Stimulated activated CD4-positive, alpha-beta T cell treated with anti-CD3 and anti-CD28 coated beads, Interleukin-12 subunit alpha, Interleukin-12 subunit beta, amount 100 ng/mL, for 48 hours (primary cell): ENCODE results near the gene CACNA1I.
"Not testable (repeated sequence)": the region's sequence is repeated elsewhere in the genome, so short reads cannot be mapped to it uniquely, and the experiment has no call there.

ENCODE experiments used
- DNase-seq, 3 donors: peaks; one replicate each; pipeline ENCODE4 v3.0.0-alpha.2; 2020; ENCODE audit warnings: low read depth in 2 of 3, low spot score in 1 of 3

The CACNA1I gene

DNA sequence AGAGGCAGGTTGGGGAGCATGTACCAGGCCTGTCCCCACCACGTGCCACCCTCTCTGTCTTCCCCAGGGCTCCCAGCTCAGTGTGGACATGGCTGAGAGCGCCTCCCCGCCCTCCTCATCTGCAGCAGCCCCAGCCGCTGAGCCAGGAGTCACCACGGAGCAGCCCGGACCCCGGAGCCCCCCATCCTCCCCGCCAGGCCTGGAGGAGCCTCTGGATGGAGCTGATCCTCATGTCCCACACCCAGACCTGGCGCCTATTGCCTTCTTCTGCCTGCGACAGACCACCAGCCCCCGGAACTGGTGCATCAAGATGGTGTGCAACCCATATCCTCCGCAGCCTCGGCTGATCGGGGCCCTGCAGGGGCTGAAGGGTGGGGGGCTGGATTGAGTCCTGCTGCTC lies at the start of gene CACNA1I:
TSS of gene CACNA1I (plus strand) at position 89 of the 400 bp plus-strand sequence. CDS start at position 89, 0 bp downstream.
- no peak for DNase-seq

DNA sequence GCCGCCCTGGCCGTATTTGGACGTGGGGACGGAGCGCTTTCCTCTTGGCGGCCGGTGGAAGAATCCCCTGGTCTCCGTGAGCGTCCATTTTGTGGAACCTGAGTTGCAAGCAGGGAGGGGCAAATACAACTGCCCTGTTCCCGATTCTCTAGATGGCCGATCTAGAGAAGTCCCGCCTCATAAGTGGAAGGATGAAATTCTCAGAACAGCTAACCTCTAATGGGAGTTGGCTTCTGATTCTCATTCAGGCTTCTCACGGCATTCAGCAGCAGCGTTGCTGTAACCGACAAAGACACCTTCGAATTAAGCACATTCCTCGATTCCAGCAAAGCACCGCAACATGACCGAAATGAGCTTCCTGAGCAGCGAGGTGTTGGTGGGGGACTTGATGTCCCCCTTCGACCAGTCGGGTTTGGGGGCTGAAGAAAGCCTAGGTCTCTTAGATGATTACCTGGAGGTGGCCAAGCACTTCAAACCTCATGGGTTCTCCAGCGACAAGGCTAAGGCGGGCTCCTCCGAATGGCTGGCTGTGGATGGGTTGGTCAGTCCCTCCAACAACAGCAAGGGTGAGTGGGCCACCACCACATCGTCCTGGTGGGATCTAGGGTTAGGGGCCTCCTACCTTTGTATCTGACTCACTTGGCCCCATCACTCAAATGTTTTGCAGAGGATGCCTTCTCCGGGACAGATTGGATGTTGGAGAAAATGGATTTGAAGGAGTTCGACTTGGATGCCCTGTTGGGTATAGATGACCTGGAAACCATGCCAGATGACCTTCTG lies 49.3 kb upstream of the CACNA1I start:
- DNase-seq = not testable (repeated sequence)

DNA sequence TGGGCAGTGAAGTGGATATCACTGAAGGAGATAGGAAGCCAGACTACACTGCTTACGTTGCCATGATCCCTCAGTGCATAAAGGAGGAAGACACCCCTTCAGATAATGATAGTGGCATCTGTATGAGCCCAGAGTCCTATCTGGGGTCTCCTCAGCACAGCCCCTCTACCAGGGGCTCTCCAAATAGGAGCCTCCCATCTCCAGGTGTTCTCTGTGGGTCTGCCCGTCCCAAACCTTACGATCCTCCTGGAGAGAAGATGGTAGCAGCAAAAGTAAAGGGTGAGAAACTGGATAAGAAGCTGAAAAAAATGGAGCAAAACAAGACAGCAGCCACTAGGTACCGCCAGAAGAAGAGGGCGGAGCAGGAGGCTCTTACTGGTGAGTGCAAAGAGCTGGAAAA lies 48.5 kb upstream of the CACNA1I start:
- DNase-seq = not testable (repeated sequence)

DNA sequence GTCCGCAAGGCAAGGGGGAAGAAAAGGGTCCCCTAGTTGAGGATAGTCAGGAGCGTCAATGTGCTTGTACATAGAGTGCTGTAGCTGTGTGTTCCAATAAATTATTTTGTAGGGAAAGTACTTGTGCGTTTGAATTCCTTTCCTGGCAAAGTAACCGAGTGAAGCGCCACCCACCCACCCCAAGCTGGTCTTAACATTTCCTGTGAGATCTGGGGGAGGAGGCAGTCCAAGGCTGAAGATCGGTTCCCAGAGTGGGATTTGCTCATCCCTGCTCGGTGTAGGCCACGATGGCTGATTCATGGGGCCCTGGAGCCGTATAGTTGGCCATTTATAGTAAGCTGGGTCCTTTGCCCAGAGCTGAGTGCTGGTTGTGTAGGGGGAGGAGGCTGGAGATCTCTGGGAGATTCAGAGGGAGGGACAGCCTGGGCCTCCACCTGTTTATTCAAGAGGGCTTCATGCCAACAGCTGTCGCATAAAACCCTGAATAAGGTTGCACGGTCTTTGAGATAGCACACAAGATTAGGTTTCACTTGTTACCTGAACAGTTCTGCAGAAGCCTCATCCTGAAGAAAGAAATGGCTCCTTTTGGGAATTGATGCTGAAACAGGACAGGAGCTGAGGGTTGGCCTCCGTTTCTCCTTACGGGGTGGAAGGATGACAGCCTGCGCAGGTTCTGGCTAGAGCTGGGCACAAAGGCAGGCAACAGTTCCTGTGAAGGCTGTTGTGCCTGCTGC lies 47.8 kb upstream of the CACNA1I start:
- no peak for DNase-seq

DNA sequence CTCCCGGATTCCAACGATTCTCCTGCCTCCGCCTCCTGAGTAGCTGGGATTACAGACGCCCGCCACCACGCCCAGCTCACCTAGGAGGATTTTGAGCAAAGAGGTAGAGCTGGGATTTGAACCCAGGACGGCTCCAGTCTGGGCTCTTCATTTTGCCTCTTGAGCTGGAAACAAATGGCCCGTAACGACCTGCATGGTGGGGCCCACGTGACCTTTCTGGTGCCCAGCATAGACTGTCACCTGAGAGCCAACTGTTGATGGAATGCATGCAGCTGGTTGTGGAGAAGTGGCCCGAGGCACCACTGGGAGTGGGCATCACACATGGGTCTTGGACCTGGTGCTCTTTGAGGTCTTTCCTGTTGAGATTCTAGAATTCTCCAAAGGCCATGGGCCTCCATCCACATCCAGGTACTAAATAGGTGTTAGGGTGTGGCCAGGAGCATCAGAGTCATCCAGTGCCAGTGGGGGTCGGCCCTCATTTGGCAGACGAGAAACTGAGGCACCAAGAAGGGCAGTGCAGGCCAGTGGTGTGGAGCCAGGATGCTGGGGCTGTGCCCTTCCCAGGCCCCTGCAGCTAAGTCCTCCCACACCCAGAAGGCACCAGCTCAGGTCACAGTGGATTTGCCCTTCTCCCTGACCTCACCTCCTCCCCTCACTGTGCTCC lies 46.3 kb upstream of the CACNA1I start:
- DNase-seq = no peak

DNA sequence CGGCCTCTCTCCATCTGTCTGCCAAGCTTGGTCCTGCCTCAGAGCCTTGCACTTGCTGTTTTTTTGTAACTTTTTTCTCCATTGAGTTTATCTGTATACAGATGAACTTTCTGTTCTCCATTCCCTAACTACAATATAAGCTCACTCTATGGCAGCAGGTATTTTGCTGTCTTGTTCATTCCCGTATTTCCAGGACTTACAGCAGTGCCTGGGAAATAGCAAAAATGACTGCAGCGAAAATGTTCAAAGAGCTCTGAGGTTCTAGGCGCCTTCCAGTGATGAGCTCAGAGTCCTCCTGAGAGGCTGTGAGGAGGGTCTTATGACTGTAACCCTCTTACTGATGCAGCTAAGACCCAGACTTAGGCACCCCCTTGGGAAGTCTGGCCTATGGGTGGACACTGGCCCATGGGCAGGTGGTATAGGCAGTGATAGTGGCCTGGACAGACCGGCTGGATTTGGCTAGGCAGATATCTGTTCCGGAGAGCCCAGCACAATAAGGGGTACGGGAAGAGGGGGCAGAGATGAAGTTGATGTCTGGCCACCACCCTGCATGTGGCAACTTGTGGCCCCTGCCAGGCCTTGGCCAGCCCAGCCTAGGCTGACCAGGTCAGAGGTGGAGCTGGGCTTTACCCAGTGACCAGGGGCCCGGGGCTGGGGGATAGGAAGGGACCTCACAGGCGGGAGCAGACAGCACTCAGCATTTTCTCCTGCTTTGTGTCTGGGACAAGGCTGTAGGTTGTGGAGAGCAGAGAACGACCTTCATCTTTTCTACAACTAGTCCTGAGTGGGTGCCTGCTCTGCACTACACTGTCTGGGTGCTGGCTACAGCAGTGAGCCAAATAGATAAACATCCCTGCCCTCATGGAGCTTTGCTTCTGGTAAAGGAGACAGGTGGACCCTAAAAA lies 45.5 kb upstream of the CACNA1I start:
- DNase-seq = no peak

DNA sequence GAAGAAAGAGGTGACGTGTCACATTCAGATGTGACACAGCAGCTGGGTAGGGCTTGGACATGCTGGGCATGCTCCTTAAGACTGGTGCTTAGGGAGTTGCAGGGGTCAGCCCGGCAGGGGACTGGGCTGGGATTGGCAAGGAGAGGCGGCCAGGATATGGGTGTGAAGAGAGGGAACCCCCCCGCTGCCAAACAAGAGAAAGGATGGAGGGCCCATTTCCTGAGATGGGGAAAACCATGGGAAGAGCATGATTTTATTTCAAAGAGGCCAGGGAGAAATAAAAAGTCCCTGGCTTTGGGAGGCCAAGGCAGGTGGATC lies 44.9 kb upstream of the CACNA1I start:
- DNase-seq = no peak

DNA sequence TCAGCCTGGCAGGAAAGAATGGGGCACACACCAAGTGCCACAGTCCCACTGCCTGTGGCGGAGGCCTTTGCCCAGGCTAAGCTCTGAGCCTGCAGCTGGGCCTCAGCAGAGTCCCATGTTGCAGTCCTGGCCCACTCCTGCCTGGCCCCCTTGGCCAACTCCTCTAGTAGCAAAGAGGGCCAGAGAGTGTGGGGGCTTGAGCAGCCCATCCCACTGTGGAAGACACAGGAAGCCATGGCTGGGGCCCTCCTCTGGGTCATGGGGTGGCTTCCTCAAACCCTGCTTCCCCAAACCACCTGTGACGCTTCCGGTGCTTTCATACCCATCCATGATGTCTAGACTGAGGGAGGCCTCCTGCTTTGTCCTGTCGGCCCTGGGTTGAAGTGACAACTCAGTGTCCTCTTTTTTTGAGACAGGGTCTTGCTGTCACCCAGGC lies 43.8 kb upstream of the CACNA1I start:
- DNase-seq = no peak

DNA sequence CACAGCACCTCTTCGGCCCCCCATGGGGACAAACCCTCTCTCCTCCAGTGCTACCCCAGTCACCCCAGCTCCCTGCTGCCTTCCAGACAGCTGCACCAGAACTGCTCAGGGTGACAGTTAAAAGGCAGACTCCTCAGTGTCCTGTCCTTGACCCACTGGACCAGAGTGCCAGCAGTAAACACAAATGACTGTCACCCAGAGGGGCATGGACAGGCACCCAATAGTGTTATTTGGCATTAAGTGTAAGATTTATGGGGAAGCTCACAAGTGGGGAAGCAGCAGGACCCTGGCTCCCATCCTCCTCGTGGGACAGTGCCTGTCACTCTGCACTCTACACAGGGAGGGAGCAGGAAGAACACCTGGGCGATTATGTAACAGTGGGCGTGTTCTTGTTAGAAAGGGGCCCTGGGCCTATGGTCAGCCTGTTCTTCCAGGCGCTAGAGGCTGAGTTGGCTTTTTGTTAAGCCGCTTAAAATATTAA lies 43.0 kb upstream of the CACNA1I start:
- DNase-seq = no peak

DNA sequence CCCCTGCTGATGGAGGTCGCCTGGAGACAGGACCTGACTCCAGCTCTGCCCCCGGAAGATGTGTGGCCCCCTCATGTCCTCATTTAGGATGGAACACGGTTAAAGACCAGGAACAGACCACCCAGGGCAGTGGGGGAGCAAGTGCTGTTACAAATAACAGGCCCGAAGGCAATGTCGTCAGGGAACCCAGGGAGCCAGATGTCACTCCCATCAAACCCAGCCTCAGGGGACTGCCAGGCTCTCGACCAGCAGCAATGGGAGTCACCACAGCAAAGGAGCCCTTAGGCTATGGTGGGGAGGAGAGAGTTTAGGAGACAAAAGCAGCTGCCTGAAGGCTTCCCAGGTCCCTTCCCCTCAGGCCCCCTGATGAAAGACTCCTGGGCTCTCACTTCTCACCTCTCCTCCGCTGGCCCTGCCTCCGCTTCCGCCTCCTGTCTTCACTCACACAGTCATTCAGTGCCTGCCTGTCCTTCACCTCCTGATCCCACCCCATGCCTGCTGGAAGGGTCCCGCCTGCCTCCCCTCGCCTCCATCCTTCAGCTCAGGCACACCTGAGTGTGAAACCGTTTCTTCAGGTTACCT lies 42.4 kb upstream of the CACNA1I start:
- no peak for DNase-seq

DNA sequence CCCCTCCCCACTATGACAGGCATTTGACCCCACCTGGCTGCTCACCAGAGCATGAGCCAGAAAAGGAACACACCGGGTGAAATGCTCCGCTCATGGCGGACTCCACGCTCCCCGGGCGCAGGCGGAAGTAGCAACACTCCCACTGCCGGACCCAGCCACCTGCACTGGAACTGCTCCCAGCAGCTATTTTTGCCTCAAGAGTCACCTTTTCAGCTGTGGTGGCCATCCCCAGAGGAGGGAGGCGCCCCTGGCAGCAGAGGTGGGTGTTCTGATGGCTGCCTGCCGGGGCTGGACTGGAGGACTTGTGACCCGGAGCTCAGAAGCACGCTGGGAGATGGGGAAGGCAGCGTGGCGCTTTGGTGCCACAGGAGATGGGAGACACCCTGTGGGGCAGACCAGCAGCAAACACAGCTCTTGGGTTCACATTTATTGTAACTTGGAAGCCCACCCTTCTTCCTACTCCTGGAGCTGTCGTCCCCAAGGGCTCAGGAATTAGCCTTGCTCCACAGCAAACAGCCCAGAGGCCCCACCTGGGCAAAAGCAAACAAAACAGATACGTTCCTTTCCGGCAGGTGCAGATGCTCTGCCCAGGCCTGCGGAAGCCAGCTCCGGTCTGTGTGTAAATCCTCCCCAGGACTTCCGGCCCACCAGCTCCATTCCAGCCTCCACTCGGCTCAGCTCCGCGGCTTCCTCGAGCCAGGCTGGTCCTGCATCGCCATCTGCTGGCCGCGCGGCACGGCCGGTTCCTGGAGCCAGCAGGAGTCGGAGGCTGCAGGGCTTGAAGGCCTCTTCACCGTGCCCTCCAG lies 41.7 kb upstream of the CACNA1I start:
- peak; percentile 85 to 88 (median 86) for DNase-seq

DNA sequence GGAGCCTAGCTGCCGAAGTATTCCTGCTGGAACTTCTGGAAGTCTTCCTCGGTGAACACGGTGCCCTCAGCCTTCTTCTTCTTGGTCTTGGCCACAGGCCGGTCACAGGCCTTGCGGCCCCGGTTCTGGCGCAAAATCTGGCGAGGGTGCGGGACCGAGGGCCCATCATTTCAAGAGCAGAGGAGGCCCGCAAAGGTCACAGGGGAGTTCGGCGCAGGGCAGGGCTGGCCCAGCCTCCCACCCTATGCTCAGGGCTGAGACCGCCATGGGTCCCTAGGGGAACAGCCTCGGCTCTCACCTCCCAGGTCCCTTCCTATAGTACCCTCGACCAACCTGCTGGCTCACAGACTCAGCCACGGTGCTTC lies 41.1 kb upstream of the CACNA1I start:
- DNase-seq = no peak

DNA sequence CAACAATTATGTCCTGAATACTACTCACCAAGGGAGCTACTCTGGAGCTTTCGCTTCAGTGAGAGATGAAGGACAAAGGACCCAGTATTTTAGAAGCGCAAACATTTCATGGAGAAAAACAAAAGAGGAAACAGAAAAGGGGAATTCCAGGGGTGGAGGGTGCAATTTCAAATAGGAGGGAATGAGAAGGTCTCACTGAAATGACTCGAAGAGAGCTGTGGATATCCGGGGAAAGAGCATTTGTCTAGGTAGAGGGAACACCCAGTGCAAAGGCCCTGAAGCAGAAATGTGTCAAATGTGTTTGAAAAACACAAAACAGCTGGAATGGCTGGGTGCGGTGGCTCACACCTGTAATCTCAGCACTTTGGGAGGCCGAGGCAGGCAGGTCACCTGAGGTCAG lies 40.4 kb upstream of the CACNA1I start:
- no peak for DNase-seq

DNA sequence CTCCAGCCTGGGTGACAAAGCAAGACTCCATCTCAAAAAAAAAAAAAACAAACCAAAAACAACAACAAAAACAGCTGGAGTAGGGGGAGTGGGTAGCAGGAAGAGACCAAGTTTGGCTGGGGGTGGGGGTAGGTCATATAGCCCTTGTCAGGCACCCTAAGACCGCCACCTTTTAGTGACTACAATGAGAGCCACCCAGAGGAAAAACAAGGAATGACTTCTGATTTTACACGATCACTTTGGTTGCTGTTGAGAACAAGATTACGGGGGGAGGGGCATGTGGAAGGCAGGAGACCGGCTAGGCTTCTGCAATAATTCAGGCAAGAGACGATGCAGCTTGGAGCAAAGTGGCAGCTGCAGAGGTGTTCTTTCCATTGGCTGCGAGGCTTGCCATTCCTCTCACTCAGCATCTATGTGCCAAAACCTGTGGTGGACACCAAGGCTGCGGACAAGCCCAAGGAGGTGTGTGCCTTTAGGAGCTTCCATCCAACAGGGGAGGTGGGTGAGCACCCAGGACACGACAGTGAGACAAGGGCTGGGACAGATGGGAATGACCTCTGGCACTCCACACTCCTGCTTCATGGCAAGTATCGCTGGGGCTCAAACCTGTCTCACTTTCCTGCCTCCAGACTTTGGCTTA lies 39.7 kb upstream of the CACNA1I start:
- DNase-seq = no peak

DNA sequence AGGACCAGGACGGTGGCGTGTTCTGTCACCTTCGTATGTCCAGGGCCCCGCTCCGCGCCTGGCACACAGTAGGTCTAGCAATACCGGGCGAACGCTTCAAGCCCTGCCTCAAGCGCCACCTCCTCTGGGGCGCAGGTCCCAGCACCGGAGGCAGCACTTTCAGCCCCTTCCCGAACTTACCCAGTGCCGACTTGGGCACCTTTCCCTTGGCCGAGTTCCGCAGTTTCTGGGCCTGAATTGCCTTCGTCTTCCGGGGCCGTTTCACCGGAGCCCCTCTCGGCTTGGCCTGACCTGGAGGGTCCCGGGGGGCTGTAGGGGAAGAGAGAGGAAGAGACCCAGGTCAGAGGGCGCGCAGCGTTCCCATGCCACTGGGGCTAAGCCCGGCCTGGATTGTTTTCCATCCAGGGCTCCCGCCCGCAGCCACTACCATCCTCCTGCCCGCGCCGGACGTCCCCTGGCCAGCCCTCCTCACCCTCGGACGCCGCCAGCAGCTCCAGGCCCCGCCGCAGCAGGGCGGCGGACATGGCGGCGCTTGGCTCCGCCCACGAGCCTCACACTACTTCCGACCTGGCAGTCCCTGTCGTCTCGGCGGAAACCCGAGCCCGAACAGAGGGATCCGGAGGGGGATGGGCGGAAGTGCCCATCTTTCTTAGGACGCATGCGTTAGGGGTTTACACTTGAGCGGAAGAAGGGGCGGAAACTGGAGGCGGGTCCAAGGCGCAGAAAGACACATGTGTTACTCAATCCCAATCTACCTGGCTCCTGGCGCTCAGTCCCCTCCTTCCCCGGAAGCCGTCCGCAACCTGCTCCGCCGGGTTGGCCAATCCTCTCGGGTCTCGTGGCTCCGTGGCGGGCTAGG lies 38.1 kb upstream of the CACNA1I start, which contains the start of gene RPS19BP1:
TSS of gene RPS19BP1 (minus strand) at position 534 of the 859 bp plus-strand sequence. CDS start at position 524, 10 bp downstream.
- DNase-seq = peak; percentile 99

DNA sequence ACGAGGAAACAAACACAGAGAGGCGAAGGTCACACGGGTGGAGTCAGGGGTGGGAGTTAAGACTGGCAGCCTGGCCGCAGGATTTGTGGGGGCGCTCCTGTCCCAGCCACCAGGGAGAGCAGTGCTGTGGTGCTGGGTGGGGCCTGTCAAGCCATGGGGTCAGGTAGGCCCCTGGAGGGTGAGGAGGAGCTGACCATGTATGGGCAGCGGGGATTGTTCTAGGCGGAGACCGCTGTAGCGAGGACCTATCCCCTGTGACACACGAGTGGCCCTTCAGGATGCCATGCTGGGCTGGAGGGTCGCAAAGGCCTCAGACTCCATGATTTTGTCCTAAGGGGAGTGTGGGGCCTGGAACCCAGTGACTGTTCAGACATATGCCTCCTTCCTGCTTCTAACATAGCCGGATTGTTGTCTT lies 36.5 kb upstream of the CACNA1I start:
- DNase-seq = no peak

DNA sequence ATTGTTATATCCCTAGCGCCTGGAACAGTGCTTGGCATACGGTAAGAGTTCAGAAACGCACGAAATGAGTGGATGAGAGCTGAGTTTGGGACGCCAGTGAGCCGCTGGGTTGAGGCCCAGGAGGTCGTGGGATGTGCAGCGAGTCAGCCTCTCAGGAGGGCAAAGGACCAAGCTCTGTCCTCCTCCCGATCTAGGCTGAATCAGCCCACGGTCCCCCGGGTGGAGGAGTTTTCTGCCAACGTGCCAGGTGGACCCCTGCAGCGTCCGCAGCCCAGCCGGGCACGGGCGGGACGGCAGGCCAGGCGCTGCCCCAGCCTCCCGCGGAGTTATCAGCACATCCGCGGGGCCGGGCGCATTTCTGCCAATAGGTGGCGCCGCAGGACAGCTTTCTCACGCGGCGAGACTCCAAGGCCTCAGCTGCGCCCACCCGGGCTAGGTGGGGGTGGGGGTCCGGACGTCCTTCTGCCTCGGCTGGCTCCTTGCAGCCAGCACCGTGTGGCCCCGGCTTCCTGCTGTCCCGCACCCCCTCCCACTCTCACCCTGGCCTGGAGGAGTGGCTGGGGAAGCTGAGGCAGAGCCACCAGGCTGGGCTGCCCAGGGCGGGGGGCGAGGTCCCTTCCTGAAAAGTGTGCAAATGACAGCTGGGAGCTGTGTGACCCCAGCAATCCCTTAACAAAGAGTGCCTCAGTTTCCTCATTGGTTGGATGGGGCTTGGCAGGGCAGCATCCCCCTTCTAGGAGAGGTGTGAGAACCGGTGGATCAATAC lies 35.8 kb upstream of the CACNA1I start:
- peak in 2 of 3 donors; percentile 78 to 87 for DNase-seq

DNA sequence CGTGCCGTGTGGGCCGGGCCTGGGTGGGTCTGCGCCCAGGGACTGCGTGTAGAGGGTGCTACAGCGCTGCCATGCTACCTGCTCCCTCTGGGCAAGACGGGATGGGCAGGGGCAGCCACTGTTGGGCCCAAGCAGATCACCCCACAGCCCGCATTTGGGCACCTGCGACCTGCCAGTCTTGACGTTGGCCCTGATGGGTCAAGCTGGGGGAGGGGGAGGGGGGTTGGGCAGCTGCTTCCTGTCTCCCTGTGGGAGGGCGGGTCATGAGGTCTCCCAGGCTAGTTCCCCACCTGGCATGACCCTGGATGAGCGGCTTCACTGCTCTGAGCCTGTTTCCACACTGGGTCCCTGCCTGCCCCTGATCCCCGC lies 35.2 kb upstream of the CACNA1I start:
- DNase-seq = no peak
